CD4-positive, alpha-beta T cell (primary cell): ENCODE results near the gene PTPN12. TPM values are rescaled to one million over a fixed set of nuclear protein-coding genes. Genes with fewer than 3 reads are reported as not detected.
"Not testable (repeated sequence)": the region's sequence is repeated elsewhere in the genome, so short reads cannot be mapped to it uniquely, and the experiment has no call there.

ENCODE experiments used
- ATAC-seq: fragments of 200-7000 bp; cut with Tn5 transposase; one replicate; pipeline ENCODE4 v1.10.0; 2022; ENCODE audit warnings: mild to moderate bottlenecking; ENCODE audit not compliant: poor library complexity
- CTCF ChIA-PET: fragments of 350-600 bp; sonication (Branson Sonifier 250); formaldehyde crosslinking; loops from one replicate; lab custom pipeline; 2021; ENCODE audit warnings: antibody characterized with exemption, inconsistent platforms; lab: Charles Lee
- POLR2A ChIA-PET: fragments of 350-600 bp; sonication (Branson Sonifier 250); formaldehyde crosslinking; loops from one replicate; lab custom pipeline; 2021; ENCODE audit warnings: antibody characterized with exemption, inconsistent platforms; lab: Charles Lee
- DNase-seq, 14 experiments: peaks; one replicate each; pipeline ENCODE4 v3.0.0-alpha.2; 2013 to 2020; ENCODE audit warnings: mixed read lengths in 2 of 14
- H3K27ac ChIP-seq, 2 donors: one replicate each; pipeline versions ENCODE4 v1.5.1 to v1.7.0; 2013; ENCODE audit warnings: low read length in 2 of 2, low read depth in 1 of 2, mild to moderate bottlenecking in 1 of 2
- H3K27me3 ChIP-seq, 2 experiments: 1 replicate in 1 of 2; 2 replicates in 1 of 2; pipeline versions ENCODE4 v1.6.1 to v1.7.0; 2013; ENCODE audit warnings: low read length in 2 of 2, control low read depth in 1 of 2, mild to moderate bottlenecking in 1 of 2, moderate library complexity in 1 of 2; ENCODE audit not compliant: insufficient read depth in 2 of 2, control insufficient read depth in 1 of 2
- H3K36me3 ChIP-seq: one replicate; pipeline ENCODE4 v1.6.1; 2013; ENCODE audit warnings: low read length, control low read depth; ENCODE audit not compliant: insufficient read depth
- H3K4me1 ChIP-seq: one replicate; pipeline ENCODE4 v1.6.1; 2013; ENCODE audit warnings: low read length, control low read depth; ENCODE audit not compliant: insufficient read depth
- H3K4me3 ChIP-seq: one replicate; pipeline ENCODE4 v1.5.1; 2013; ENCODE audit warnings: mild to moderate bottlenecking, low read length, moderate library complexity
- H3K9me3 ChIP-seq, 2 experiments: 1 replicate in 1 of 2; 2 replicates in 1 of 2; pipeline versions ENCODE4 v1.6.1 to v1.7.0; 2013; ENCODE audit warnings: low read length in 2 of 2, mild to moderate bottlenecking in 2 of 2, control low read depth in 1 of 2, moderate library complexity in 1 of 2; ENCODE audit not compliant: control insufficient read depth in 1 of 2, insufficient read depth in 1 of 2
- H3K27ac Mint-ChIP-seq: one replicate; pipeline ENCODE4 v1.8.0; 2020; ENCODE audit warnings: mixed read lengths
- H3K27me3 Mint-ChIP-seq: one replicate; pipeline ENCODE4 v1.8.0; 2021; ENCODE audit warnings: mixed read lengths
- H3K36me3 Mint-ChIP-seq: one replicate; pipeline ENCODE4 v1.8.0; 2021; ENCODE audit warnings: low read depth, mixed read lengths
- H3K4me1 Mint-ChIP-seq: one replicate; pipeline ENCODE4 v1.8.0; 2021; ENCODE audit warnings: low read depth, mixed read lengths
- H3K4me3 Mint-ChIP-seq: one replicate; pipeline ENCODE4 v1.8.0; 2020; ENCODE audit warnings: mild to moderate bottlenecking, mixed read lengths
- H3K9me3 Mint-ChIP-seq: one replicate; pipeline ENCODE4 v1.8.0; 2020; ENCODE audit warnings: mixed read lengths
- intact Hi-C, 2 experiments: fragments of 100-400 bp; cut with DNase I in 1 of 2; cut with micrococcal nuclease in 1 of 2; formaldehyde crosslinking; loops; one replicate each; pipeline versions ENCODE4 v1.15.1 to v1.9.0; 2023 to 2025; cut with DNase I, micrococcal nuclease
- total RNA-seq, 174 experiments: library from RNA in 2 of 174; stranded (reverse) in 2 of 174; gene quantifications; one replicate each; pipeline ENCODE4 v1.2.3 and lab custom pipeline; 2021 to 2026
- TF ChIP-seq, protein P1 (sequence below): fragments of 200-600 bp; IDR thresholded peaks from one replicate; pipeline ENCODE4 v1.8.0; 2022; ENCODE audit warnings: antibody characterized with exemption, mild to moderate bottlenecking

The PTPN12 gene
- total RNA-seq, 2 experiments from 2014 or later = 11.7 to 14.8 TPM

DNA sequence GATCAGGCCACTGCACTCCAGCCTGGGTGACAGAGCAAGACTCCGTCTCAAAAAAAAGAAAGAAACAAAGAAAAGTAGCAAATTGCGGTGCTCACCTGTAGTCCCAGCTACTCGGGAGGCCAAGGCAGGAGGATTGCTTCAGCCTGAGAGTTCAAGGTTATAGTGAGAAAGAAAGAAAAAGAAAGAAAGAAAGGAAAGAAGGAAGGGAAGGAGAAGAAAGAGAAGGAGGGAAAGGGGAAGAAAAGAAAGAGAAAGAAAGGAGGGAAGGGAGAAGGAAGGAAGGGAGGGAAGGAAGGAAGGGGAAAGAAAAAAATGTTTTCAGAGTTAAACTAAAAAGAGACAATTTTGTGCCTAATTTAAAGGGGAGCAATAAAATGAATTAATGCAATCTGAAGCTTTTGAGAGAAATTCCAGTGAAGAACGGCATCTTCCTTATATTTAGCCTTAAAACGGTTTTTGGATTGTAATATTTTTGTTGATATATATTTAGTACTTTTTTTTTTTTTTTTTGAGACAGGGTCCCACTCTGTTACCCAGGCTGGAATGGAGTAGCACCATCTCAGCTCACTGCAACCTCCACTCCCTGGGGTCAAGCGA is 111.7 kb downstream of the PTPN12 start:
- Histone ChIP-seq H3K27ac (no peak overlapping the region), H3K4me3 (no peak overlapping the region), H3K4me1 (no peaks in the 10 kb centered on the region), H3K9me3 (no peaks in the 10 kb centered on the region), H3K27me3 (no peaks in the 10 kb centered on the region), H3K36me3 (no peaks in the 10 kb centered on the region)
- intact Hi-C loops = no loop called here
- POLR2A ChIA-PET = no interaction called here
- Mint-ChIP-seq H3K36me3 (peaks cover 5% of the 10 kb centered on the region), H3K4me1 (no peaks in the 10 kb centered on the region), H3K9me3 (no peaks in the 10 kb centered on the region), H3K27me3 (no peaks in the 10 kb centered on the region), H3K4me3 (no peak overlapping the region), H3K27ac (no peak overlapping the region)
- ATAC-seq (no peak), DNase-seq (no peak)
- TF ChIP-seq, protein P1, sequence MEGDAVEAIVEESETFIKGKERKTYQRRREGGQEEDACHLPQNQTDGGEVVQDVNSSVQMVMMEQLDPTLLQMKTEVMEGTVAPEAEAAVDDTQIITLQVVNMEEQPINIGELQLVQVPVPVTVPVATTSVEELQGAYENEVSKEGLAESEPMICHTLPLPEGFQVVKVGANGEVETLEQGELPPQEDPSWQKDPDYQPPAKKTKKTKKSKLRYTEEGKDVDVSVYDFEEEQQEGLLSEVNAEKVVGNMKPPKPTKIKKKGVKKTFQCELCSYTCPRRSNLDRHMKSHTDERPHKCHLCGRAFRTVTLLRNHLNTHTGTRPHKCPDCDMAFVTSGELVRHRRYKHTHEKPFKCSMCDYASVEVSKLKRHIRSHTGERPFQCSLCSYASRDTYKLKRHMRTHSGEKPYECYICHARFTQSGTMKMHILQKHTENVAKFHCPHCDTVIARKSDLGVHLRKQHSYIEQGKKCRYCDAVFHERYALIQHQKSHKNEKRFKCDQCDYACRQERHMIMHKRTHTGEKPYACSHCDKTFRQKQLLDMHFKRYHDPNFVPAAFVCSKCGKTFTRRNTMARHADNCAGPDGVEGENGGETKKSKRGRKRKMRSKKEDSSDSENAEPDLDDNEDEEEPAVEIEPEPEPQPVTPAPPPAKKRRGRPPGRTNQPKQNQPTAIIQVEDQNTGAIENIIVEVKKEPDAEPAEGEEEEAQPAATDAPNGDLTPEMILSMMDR = no peak
- CTCF ChIA-PET = interaction anchor here (1.0 kb wide), 1 partner anchor 111 kb away, joined by 3 read pairs; no protein-coding TSS in a partner anchor

DNA sequence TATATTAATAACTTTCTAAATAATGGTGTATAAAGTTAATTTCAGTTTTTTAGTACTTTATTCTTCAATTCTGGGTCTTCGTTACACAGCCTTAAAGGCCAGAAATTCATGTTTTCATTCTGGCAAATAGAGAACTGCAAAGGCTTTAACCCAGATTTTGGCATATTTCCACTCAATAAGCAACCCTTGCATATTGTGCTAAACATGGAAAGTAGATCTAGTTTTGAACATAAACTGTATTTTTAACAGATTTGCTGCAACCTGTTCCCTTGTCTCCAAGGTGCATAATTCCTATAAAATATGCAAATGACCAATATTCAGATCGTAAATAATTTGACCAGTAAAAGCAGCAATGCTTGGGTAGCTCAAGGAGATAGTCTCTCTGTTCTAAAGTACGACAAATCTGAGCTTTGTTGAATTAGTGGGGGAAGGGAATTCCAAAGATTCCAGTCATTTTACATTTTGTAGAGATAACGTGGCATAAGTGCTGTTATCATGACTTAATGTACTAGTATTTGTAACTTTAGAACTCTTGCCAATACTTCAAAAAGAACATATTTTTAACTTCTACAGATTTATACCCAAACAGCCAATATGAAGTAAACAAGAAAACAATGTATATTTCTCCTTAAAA is 112.7 kb downstream of the PTPN12 start:
- ChIA-PET CTCF (no interaction called here), POLR2A (no interaction called here)
- DNase-seq (no peak), ATAC-seq (no peak)
- Mint-ChIP-seq H3K36me3 (no peaks in the 10 kb centered on the region), H3K9me3 (no peaks in the 10 kb centered on the region), H3K4me3 (no peak overlapping the region), H3K27ac (no peak overlapping the region), H3K27me3 (no peaks in the 10 kb centered on the region), H3K4me1 (no peaks in the 10 kb centered on the region)
- Histone ChIP-seq H3K27ac (no peak overlapping the region), H3K9me3 (no peaks in the 10 kb centered on the region), H3K4me1 (no peaks in the 10 kb centered on the region), H3K4me3 (no peak overlapping the region), H3K36me3 (no peaks in the 10 kb centered on the region), H3K27me3 (no peaks in the 10 kb centered on the region)
- TF ChIP-seq, protein P1 = no peak
- intact Hi-C loops = no loop called here

DNA sequence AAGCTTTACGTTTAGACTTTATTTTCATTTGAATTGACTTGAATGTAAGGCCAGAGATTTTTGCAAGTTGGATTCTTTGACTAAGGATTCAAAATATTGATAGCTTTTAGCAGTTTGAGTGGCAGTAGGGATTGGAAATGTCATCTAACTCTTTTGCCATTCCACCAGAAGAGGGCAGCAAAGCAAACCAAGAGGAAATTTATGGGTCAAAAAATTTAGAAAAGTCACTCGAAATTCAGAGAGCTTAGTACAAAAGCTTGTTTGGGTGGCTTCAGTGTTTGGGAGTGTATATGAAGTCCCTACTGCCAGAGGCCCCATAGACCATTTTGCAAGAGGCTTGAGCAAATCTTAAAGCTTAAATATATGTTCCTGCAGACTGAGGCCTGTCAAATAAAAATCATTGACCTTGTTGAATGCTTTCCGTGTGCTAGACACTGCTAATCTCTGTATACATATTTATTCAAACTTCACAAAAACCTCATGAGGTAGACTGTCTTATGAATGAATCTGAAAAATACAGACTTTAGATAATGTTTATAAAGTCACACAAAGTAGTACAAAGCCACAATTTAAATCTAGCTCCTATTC is 114.6 kb downstream of the PTPN12 start:
- Histone ChIP-seq H3K4me1 (no peaks in the 10 kb centered on the region), H3K27ac (no peak overlapping the region), H3K9me3 (no peaks in the 10 kb centered on the region), H3K4me3 (no peak overlapping the region), H3K36me3 (no peaks in the 10 kb centered on the region), H3K27me3 (no peaks in the 10 kb centered on the region)
- intact Hi-C loops = loop anchor here in 1 of 2 experiments (1.0 kb wide), 1 partner anchor 108 kb away; no protein-coding TSS in a partner anchor
- ATAC-seq (no peak), DNase-seq (peak in 8 of 14 experiments; percentile 2 to 70 (median 38))
- Mint-ChIP-seq H3K36me3 (no peaks in the 10 kb centered on the region), H3K27me3 (no peaks in the 10 kb centered on the region), H3K27ac (no peak overlapping the region), H3K4me3 (no peak overlapping the region), H3K4me1 (no peaks in the 10 kb centered on the region), H3K9me3 (no peaks in the 10 kb centered on the region)
- POLR2A ChIA-PET = interaction anchor here (0.9 to 1.8 kb wide), 2 partner anchors 36 to 44 kb away, joined by 3 to 7 read pairs; partner anchors contain the start of gene RSBN1L
- TF ChIP-seq, protein P1 = peak; percentile 91
- CTCF ChIA-PET = interaction anchor here (0.6 to 1.8 kb wide), 18 partner anchors 9 to 297 kb away, joined by 3 to 25 read pairs (median 3); partner anchors contain the start of genes PHTF2 and TMEM60

DNA sequence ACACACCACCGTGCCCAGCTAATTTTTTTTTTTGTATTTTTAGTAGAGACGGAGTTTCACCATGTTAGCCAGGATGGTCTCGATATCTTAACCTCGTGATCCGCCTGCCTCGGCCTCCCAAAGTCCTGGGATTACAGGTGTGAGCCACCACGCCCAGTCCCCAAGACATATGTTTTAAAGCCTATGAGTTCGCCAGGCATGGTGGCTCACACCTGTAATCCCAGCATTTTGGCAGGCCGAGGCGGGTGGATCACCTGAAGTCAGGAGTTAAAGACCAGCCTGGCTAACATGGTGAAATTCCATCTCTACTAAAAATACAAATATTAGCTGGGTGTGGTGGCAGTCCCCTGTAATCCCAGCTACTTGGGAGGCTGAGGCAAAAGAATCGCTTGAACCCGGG is 115.7 kb downstream of the PTPN12 start:
- H3K4me3 Mint-ChIP-seq, CTCF ChIA-PET: not testable (repeated sequence)
- intact Hi-C loops = loop anchor here in 1 of 2 experiments (1.0 kb wide), 1 partner anchor 106 kb away; no protein-coding TSS in a partner anchor

More for the DNA sequence above, 115.7 kb downstream of the PTPN12 start:
- not testable (repeated sequence) for H3K27me3 ChIP-seq, H3K4me1 ChIP-seq, ATAC-seq, H3K4me1 Mint-ChIP-seq, DNase-seq, H3K9me3 ChIP-seq, H3K4me3 ChIP-seq, H3K36me3 ChIP-seq, H3K27ac ChIP-seq, H3K9me3 Mint-ChIP-seq, H3K27me3 Mint-ChIP-seq, H3K27ac Mint-ChIP-seq, H3K36me3 Mint-ChIP-seq
- POLR2A ChIA-PET = interaction anchor here (0.7 to 1.8 kb wide), 2 partner anchors 43 to 44 kb away, joined by 3 to 7 read pairs; partner anchors contain the start of gene RSBN1L
